EH (cell line): ENCODE measurements around the gene CCDC93.
"Not testable (repeated sequence)": the region's sequence is repeated elsewhere in the genome, so short reads cannot be mapped to it uniquely, and the experiment has no call there.

ENCODE experiments used
- DNase-seq: peaks from one replicate; pipeline ENCODE4 v3.0.0-alpha.2; 2015; ENCODE audit warnings: low read depth

Gene CCDC93

DNA sequence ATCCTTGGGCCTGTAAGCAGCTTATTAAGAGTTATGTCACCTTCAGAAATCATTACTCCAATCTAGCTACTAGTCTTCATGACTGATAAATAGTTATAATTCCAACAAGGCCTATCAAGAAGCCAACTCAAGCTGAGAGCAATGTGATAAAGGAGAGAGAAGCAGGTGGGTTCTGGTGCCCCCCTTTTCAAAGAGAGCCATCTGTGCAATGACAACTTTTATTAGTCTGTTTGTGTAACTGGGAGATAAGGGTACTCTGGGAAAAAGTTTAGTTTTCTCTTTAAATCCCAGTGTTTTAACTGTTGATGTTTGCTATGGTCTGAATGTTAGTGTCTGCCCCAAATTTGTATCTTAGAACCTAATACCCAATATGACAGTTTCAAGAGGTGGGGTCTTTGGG, 60.6 kb downstream of the CCDC93 start:
- no peak for DNase-seq

DNA sequence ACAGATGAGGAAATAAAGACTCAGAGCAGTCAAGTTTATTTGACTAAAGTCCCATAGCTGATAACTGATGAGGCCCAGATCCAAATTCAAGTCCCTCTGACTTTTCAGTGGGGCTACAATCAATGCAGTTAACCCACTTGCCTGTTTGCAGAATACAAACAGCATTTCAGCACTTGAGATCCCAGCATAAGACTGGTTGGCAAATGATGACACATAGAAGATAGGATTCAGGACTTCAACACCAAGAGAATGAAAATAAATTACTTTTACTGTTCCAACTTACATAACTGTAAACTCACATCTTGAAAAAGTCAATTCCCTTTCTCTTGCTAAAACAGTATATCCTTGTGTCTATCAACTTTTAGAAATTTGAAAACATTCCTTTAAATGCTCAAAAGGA, 61.2 kb downstream of the CCDC93 start:
- DNase-seq, result no peak

DNA sequence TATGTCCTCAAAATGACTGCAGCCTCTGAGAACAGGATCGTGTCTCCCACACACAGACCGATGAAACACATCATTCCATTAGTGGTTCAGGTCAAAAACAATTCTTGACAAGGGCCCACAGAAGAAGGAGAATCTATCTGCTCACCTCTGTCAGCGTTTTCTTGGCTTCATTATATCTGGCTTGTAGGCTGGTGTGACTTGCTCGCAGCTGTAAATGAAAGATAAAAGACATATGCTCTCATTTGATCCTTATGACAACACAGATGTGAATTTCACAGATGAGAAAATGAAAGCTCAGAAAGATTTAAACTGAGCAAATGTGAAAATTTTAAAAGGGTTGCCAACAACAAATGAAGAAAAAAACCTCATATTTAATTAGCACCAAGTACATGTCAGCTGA, 61.6 kb downstream of the CCDC93 start:
- DNase-seq, result no peak

DNA sequence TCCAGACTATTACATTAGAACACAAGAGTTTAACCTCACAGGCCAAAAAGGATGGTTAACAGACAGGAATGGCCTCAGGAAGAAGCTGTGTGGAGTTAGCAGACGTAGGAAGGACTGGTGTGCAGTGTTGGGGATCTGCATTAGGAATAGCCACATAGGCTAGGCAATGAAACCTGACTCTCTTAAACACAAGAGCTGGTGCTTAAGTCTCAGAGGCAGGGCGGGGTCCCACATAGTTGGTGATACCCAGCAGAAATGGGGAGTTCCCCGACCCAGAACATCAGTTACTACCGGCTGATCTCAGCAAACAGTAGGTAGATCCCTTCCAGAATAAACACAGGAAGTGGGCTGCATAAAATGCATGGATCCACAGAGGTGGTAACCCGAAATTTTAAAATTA, 64.1 kb downstream of the CCDC93 start:
- no peak for DNase-seq

DNA sequence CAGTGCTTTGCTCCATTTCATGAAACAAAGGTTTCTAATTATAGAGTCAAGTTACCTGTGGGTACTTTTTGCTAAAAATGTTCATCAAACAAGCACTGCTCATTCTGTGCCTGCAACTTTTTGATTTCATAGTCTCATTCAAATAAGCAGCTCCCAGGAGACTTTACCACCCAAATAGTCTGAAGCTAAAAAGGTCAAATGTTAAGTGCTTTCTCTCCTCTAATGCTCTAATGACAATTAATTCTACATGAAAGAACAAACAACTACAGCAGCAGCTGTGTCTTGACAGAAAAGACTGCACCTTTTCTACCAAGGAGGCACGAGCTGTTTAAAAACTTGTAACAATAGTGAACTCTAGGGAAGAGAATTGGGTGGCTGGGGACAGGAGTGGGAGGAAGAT, 65.3 kb downstream of the CCDC93 start:
- no peak for DNase-seq

DNA sequence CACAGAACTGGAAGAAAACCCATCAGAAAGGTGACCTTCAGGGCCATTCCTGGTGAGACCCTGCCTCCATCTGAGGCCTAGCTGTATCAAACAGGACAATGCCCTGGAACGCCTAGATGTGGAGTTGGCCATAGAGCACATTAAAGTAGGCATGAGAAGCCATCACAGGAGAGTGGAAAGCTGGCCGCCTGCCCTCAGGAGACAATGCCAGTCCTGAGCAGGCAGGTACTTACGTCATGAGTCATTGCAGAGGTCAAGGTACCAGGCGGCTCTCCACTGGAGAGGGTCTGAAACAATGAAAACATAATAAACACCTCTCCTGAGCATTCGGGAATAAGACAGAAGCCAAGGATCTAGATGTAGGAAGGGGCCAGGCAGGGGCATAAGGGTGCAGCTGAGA, 68.6 kb downstream of the CCDC93 start:
- DNase-seq, result no peak

DNA sequence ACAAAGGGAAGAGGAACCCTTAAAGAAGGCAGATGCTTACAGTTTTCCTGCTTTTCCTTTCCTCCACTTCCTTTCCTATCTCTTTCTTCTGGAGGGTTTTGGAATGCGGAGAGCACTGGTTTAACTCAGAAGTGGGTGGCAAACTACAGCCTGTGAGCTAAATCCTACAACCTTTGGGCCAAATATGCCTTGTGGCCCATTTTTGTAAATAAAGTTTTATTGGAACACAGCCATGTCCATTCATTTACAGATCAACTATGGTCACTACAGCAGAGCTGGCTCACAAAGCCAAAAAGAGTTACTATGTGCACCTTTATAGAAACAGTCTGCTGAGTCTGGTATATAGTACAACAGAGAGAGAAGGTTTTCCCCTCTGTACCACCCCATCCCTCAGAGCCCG, 69.1 kb downstream of the CCDC93 start:
- no peak for DNase-seq

DNA sequence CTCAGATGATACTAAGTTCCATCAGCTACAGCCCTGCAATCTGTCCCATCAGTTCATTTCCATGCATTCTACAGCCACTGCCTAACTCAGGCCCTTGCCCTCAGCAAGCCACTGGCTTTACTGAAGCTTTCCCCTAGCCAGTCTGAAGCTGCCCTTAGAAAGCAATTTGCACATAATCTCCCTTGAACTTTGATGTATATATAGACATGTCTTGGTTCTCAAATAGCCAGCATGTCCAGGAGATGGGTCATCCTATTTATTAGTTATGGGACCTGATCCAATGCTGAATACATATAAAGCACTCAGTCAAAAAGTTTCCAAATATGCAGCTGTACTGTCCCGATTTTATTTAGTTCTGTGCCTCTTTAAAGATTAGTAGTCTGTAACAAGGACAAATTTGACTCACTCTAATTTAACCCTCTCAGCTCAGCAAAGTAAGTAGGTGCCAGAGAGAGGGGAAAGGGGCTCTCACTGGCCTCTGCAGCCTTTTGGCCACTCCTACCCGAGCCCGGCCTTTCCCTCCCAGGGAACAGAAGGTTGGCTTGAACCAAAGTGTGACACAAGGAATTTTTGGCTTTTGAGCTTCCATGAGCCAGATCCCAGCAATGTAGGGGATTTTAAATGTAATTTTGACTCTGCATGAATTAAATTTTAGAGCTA, 70.7 kb downstream of the CCDC93 start:
- DNase-seq, result peak; percentile 97

DNA sequence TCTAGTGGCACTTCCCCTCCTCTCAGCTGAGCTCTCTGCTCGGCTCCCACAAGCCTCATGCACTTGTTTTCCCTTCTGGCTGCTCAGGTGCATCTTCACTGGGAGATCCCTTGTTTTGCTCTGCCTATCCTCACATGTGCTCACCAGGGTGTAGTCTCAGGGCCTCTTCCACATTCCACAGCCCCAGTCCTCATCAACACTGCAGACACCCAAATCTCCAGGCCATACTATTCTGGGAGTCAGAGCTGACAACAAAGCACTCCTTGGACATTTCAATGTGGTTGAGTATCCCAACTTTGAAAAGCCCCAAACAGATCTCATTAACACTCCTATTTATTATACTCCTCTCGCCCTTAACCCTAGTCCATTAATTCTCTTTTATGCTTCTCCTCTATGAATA, 71.3 kb downstream of the CCDC93 start:
- peak; percentile 74 for DNase-seq

DNA sequence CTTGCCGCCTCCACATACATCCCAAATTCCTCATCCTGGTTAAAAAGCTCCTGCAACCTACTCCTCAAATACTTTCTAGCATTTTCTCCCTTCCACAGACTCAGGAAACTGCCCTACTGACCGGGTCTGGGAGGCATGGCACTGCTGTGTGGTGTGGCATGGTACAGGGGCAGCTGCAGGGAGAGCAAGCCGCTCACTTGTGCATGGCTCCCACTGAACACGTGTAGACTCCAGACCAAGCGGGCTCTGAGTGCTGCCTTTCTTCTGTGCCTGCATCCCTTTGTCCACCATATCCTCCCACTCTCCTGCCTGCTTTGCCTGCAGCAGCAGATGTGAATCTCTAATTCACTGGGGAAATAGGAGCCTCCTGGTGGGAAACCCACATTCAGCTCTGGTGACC, 72.2 kb downstream of the CCDC93 start:
- peak; percentile 54 for DNase-seq

DNA sequence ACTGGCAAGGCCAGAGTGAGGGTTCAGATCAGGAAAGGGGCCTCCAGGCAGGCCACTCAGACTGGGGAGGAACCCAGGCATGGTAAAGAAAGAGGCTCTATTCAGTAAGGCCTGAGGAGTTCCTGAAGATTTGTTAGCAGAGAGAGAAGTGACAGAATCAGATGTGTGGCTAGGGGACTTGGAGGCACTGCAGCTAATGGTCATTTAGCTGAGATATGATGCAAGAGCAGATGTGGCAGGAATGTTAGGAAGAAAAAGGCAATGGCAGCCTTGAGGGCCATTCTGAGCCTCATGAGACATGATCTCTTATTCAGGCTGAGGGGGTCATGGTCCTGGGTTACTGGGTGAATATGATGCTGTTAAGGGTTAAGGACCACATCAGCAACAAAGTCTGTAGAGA, 73.4 kb downstream of the CCDC93 start:
- DNase-seq, result peak; percentile 34

DNA sequence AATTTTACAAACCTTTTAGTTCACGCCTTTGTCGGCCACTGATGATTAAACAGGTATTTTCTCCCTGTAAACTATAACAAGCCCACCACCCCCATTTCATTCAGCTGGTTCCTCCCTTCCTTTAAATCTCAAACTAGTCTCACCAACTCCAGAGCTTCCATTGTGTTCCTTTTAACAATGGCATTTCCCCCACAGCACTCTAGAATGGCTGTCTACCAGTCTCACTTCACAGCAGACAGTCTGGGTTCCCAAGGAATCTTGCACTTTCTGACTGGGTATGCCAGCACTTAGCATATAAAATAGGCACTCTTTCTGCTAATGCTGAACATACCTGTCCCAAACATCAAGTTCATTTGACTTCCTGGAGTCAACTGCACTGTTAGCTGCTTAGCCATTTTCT, 75.3 kb downstream of the CCDC93 start:
- no peak for DNase-seq

DNA sequence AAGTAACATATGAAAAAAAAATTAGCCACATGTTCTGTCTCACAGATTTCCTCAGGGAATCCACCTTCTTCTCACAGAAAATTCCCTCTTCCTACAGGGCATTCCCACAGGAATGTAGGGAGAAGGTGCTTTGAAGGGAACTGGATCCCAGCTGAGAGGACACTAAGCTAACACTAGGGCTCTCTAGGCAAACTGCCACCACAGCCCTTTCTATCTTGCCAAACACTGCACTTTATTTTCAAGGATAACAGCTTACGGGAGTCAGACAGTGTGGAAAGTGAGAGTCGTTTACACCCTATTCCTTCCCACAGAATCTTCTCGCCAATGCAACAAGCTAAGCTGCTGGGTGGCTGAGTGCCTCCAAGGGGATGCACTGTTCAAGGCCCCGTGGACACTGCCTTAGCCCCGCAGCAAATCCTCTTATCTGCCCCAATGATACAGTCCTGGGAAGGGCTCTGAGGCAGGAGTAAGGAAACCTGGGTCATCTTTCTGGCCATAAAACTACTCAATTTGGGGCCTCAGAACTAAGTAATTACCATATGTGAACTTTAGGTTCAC, 76.9 kb downstream of the CCDC93 start:
- peak; percentile 25 for DNase-seq

DNA sequence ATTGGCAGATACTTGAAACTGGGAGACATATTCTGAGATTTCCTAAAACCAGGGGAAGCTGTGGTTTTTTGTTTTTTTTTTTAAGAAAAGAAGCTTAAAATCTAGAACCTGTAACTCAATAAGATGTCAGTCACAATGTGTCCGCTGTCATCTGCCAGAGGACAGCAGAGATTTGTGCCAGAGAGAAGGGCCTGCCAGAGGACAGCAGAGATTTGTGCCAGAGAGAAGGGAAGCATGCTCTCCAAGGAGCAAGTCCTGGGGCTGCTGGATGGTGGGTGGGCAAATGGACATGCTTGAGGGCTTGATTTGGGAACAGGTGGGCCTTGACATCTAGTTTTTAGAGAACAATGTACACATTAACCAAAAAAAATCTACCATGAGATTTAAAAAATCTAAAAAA, 77.9 kb downstream of the CCDC93 start:
- no peak for DNase-seq

DNA sequence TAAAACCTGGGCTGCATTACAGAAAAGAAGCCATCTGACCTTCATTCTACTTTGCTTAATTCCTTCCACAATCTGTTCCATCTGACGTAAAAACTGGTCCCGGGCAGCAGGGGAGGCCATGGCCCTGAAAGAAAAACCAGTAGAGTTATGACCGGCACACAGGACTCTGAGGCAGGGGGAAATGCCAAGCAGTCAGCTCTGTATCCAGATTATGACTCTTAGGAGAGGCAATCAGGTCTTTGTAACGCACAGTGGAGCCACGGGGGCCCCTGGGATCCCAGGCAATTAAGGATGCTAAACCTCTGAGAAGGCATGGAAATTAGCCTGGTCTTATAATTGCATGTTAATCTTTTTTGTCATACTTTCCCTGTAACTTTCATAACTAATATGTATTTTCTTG, 78.4 kb downstream of the CCDC93 start:
- DNase-seq, result no peak

DNA sequence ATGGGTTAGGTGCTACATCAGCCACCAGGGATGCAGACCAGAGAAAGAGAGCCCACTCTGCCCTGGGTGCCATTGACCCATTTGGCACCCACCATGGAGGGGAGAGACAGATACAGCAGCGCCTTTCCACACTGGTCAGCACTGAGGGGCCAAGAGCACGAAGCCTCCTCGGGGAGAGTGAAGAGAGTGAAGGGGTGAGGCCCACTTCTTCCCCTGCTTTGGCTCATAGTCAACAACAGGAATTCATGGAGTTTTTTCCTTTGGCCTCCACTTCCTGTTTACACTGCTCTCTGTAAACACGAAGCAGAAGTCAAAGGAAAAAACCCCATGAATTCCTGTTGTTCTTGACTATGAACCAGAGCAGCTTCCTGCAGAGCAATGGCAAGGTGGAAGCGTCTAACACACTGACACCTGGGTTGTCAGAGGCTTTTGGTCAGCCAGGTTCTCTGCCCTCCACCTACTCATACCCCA, 80.0 kb downstream of the CCDC93 start:
- no peak for DNase-seq

DNA sequence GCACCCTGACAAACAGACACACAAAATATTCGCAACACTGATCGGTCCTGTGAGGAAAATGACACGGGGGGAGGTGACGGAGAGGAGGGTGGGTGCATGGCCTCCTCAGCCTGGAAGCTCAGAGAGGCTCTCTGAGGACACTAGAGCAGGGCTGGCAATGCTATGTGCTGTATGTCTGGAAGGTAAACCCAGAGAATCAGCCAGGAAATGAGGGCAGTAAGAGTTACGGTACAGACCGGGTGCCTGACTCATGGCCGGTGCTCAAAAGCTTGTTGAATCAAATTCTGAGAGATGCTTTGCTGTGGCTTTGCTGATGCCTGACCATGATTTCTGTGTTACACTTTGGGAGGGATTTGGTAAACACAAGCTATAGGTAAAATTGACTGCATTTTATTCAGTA, 81.9 kb downstream of the CCDC93 start:
- no peak for DNase-seq

DNA sequence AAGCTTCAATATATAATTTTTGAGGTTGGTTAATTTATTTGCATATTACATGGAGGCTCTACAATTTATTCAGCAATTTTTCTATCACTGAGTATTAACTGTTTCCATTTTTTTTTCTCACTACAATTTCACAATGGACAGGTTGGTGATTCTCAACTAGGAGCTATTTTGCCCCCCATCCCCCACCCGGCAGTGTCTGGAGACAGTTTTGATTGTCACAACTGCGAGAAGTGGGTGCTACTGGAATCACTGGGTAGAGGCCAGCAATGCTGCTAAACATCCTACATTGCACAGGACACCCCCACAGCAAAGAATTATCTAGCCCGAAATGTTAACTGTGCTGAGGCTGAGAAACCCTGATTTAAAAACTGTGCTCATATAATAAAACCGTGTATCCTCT, 82.6 kb downstream of the CCDC93 start:
- no peak for DNase-seq

DNA sequence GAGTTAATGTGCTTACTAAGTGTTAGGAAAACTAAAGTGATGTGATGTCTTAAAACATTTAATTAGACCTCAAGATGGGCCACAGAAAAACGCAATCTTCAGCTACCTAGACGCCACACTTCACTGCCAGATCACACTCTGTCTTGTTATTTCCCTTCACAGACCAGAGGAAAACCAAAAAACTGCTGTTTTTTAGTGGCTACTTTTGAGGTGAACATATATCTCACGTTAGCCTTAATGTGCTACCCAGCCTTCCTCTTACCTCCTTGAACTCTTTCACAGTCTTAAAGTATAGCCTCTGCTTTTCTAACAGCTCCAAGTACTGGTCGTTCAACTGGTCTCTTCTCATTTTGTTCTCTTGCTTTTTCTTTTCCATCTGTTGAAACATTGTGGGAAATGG, 83.1 kb downstream of the CCDC93 start:
- DNase-seq, result no peak

DNA sequence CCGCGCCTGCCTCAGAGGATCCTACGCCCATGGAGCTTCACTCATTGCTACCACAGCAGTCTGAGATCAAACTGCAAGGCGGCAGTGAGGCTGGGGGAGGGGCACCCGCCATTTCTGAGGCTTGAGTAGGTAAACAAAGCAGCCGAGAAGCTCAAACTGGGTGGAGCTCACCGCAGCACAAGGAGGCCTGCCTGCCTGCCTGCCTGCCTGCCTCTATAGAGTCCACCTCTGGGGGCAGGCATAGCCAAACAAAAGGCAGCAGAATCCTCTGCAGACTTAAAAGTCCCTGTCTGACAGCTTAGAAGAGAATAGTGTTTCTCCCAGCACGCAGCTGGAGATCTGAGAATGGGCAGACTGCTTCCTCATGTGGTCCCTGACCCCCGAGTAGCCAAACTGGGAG, 90.4 kb downstream of the CCDC93 start:
- not testable (repeated sequence) for DNase-seq

DNA sequence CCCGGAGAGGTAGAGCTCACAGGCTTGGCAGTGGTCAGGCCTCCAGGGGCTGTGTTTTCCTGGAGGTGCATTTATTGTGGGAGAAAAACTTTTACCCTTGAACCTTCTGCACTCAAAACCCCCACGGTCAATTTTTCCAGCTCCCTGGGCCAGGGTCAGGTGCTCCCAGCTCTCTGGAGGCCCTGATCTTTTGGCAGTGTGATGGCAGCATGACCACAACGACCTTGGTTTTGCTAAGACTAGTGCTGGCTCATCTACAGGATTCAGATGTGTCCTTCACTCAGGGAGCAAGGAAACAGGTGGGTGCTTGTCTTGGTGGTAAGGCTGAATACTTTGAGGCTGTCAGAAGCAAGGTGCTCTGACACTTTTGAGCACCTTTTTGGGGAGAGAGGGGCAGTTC, 92.3 kb downstream of the CCDC93 start:
- DNase-seq, result no peak

DNA sequence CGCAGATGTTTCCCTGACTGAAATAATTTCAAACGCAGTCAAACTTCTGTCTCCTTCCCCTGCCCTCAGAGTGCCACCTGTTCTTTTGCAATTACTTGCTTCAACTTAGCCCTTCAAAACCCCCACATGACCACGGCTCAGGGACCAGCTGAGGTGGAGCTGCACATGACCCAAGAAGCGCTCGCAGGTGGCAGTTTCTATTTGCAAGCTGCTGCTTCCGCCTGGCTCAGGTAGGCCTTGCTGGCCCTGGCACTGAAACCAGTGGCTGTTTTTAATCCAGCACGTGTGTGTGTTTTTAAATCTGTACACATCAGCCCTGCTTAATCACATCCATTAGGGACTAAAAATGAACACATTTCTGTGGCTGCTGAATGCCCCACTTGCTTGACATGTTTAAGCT, 95.3 kb downstream of the CCDC93 start:
- DNase-seq, result no peak

DNA sequence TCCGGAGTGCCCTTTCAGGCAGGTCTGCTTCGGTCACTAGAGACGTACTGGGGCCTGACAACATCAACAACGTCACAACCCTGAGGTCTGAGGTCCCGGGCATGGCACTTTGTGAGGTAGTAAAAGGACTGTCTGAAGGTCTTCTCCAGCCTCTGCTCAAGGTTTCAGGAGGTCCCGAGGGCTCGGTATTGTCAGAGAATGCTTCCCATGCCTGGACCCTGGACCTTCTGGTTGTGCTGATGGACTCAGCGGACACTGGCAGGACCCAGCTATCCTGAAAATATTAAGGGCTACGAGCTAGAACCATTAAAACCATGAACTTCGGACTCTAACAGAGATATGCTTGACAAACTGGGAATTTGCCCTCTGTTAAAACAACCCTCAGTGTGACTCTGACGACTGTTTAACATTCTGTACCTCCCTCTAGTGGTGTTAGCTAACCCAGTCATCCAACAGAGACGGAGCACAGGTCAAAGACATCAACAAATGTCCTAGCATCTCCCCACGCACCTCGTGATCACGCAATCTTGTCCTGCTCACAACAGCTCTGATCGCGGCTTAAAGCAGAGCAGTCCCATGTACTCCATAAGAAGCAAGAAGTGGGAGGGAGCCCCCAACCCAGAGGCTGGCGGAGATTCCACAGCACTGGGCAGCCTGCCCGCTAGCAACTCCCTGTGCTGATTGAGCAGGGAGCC, 96.5 kb downstream of the CCDC93 start:
- peak; percentile 33 for DNase-seq

DNA sequence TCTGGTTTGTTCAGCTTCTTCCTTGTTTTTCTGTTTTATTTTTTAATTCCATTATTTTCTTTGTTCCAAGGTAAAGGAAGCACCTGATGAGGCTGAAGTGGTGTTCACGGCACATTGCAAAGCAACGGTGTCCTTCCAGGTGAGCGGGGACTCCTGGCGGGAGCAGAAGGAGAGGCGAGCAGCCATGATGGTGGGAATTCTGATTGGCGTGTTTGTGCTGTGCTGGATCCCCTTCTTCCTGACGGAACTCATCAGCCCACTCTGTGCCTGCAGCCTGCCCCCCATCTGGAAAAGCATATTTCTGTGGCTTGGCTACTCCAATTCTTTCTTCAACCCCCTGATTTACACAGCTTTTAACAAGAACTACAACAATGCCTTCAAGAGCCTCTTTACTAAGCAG, 110.9 kb downstream of the CCDC93 start:
- no peak for DNase-seq
